Measurements from ENCODE around the gene TAF4B.

GRCh38 chr18:26267357-26267930, 41.2 kb downstream of the TAF4B start:
- no peak for TF ChIP-seq RFX5 (IDR thresholded peaks at IDR 0.05; ENCODE audit: low read length)
- no peak for TF ChIP-seq TEAD4 (IDR thresholded peaks at IDR 0.05; ENCODE audit: borderline replicate concordance, insufficient read depth)
- no peak for TF ChIP-seq SMC3 (IDR thresholded peaks at IDR 0.05; ENCODE audit: low read depth, low read length)
- TF ChIP-seq CTCF (IDR thresholded peaks at IDR 0.05) = no peak
- no peak for TF ChIP-seq TAF1 (IDR thresholded peaks at IDR 0.05; ENCODE audit: borderline replicate concordance, low read depth, low read length)
- TF ChIP-seq RAD21 (IDR thresholded peaks at IDR 0.05; ENCODE audit: low read length) = no peak
- no peak for TF ChIP-seq EP300 (IDR thresholded peaks at IDR 0.05; ENCODE audit: borderline replicate concordance in 1 of 2, low read depth in 1 of 2, low read length in 1 of 2)
- no peak for TF ChIP-seq RCOR1 (IDR thresholded peaks at IDR 0.05; ENCODE audit: low read length)

Data from SK-N-SH (cell line).